Dermis blood vessel endothelial cell (primary cell): ENCODE measurements around the gene KLRF2. TPM values are rescaled to one million over a fixed set of nuclear protein-coding genes. Genes with fewer than 3 reads are reported as not detected.

ENCODE experiments used
- DNase-seq: peaks from one replicate; pipeline ENCODE4 v3.0.0; 2010
- total RNA-seq: library from RNA; depleted of rRNA; stranded (reverse); fragments of >200 nt; gene quantifications from 2 replicates; pipeline ENCODE4 v1.2.3, GENCODE V29; 2014

Gene KLRF2
- total RNA-seq, 1 donor from 2014 or later: not detected

GRCh38 chr12:9940375-9940774, 59.1 kb downstream of the KLRF2 start:
- DNase-seq: peak; percentile 38

GRCh38 chr12:9941838-9942237, 60.5 kb downstream of the KLRF2 start:
- DNase-seq: no peak

GRCh38 chr12:9943240-9943639, 62.0 kb downstream of the KLRF2 start:
- no peak for DNase-seq

GRCh38 chr12:9944391-9944790, 63.1 kb downstream of the KLRF2 start:
- DNase-seq: no peak

Other genes starting within 250 kb of the KLRF2 start
- 1.2 and 2.4 TPM in 2 replicates for gene CLEC2D, start 211.8 kb upstream of the KLRF2 start, total RNA-seq
- gene CLECL1, start 148.4 kb upstream of the KLRF2 start, total RNA-seq: not detected in 2 replicates
- 0.23 and 1.5 TPM in 2 replicates for gene CD69, start 120.6 kb upstream of the KLRF2 start, total RNA-seq
- not detected in 2 replicates for gene KLRF1, start 54.0 kb upstream of the KLRF2 start, total RNA-seq
- gene CLEC2B, start 12.1 kb upstream of the KLRF2 start, total RNA-seq: 39.9 and 78.8 TPM in 2 replicates
- gene CLEC2A, start 50.9 kb downstream of the KLRF2 start, total RNA-seq: not detected in 2 replicates
- not detected in 2 replicates for gene CLEC12A, start 89.9 kb downstream of the KLRF2 start, total RNA-seq
- gene CLEC1B, start 117.6 kb downstream of the KLRF2 start, total RNA-seq: not detected in 2 replicates
- under 0.01 and 0.19 TPM in 2 replicates for gene CLEC12B, start 129.1 kb downstream of the KLRF2 start, total RNA-seq
- gene CLEC9A, start 149.2 kb downstream of the KLRF2 start, total RNA-seq: not detected in 2 replicates
- gene CLEC1A, start 217.5 kb downstream of the KLRF2 start, total RNA-seq: 16.2 and 26.2 TPM in 2 replicates
- gene CLEC7A, start 248.7 kb downstream of the KLRF2 start, total RNA-seq: 0.47 and 0.68 TPM in 2 replicates